ENCODE measurements around the gene NIPSNAP2. TPM values are rescaled to one million over a fixed set of nuclear protein-coding genes. Genes with fewer than 3 reads are reported as not detected.

NIPSNAP2 gene
- total and polyA plus RNA-seq, 10 of the 15 experiments (the other 5 are each of a cell fraction or from before 2014, with no cell fraction given) = 24.7 to 88.5 (median 49.9) TPM

DNA sequence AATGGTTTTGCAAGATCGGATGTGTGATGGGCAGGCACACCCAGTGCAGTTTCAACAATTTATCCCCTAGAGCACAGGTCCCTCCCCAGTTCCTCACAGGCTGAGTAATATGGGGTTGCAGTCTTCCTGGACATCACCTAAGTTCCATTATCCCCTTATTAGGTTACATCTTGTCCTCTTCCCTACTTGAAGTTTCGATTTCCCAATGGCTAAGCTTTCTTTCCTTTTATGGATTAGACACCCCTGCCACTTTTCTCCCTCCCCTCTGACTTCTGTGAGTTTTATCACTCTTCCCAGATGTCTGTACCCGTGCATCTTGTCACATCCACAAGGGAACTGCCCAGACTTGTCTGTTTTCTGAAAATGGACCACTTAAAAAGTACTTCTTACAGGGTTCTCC is 2.4 kb upstream of the NIPSNAP2 start:
- H4K20me1 ChIP-seq (ENCODE audit: control insufficient read depth, insufficient read depth) = no peaks in the 10 kb centered on the region
- ChIA-PET CTCF (interaction anchor here (0.6 to 1.2 kb wide), 2 partner anchors 68 to 112 kb away, joined by 3 to 4 read pairs; no protein-coding TSS in a partner anchor), RAD21 (ENCODE audit: unreplicated experiment) (no interaction called here), POLR2A (no interaction called here), SMC1A (ENCODE audit: uncharacterized antibody, unreplicated experiment) (no interaction called here)
- TF ChIP-seq RCOR1 (conservative IDR thresholded peaks at IDR 0.05; ENCODE audit: low read depth, low read length) (no peak), TCF3 (IDR thresholded peaks at IDR 0.05; ENCODE audit: borderline replicate concordance, insufficient read depth, low read depth, low read length) (no peak), HDGF (IDR thresholded peaks at IDR 0.05) (no peak), CHD2 (IDR thresholded peaks at IDR 0.05; ENCODE audit: borderline replicate concordance, low read depth, low read length) (no peak), CREB1 (IDR thresholded peaks at IDR 0.05; ENCODE audit: low read depth) (no peak), JUND (IDR thresholded peaks at IDR 0.05; ENCODE audit: low read depth, low read length) (no peak), MTA3 (IDR thresholded peaks at IDR 0.05; ENCODE audit: borderline replicate concordance, low read length) (no peak), POLR2AphosphoS5 (IDR thresholded peaks at IDR 0.05; ENCODE audit: low read length) (no peak), NR2F1 (conservative IDR thresholded peaks at IDR 0.05) (no peak), SUPT20H (IDR thresholded peaks at IDR 0.05; ENCODE audit: borderline replicate concordance, control insufficient read depth, low read depth, low read length) (no peak), NFYA (IDR thresholded peaks at IDR 0.05; ENCODE audit: borderline replicate concordance, low read depth, low read length) (no peak), RUNX3 (IDR thresholded peaks at IDR 0.05; ENCODE audit: low read length) (no peak), CBX5 (IDR thresholded peaks at IDR 0.05; ENCODE audit: low read depth) (no peak), HDAC2 (IDR thresholded peaks at IDR 0.05) (no peak)
- ATAC-seq (no peak), FAIRE-seq (no peak), DNase-seq (ENCODE audit: low read depth, low spot score) (no peak)
- in situ Hi-C loops (cut with MboI) = no loop called here
- 67% methylated on average over 3 of the region's 3 CpGs for WGBS (ENCODE audit: insufficient coverage, insufficient replicate concordance, low lambda C conversion rate, missing lambda C conversion rate)
- H2AFZ ChIP-seq (ENCODE audit: control insufficient read depth, low read depth, low read length) = no peak overlapping the region
- no peaks in the 10 kb centered on the region for H3K9me3 ChIP-seq (replicated peaks; ENCODE audit: control insufficient read depth, insufficient read depth, low read length)
- H3K9ac ChIP-seq (ENCODE audit: control insufficient read depth, insufficient read depth, low read length) = no peak overlapping the region
- no peak overlapping the region for H3K4me2 ChIP-seq (ENCODE audit: control insufficient read depth, insufficient read depth)
- no peaks in the 10 kb centered on the region for H3K36me3 ChIP-seq (ENCODE audit: control insufficient read depth in 2 of 2, insufficient read depth in 2 of 2, low read length in 1 of 2)
- BruUV-seq (replicated peaks) = no TSS peak
- peaks cover 12% of the 10 kb centered on the region for H3K79me2 ChIP-seq (ENCODE audit: control insufficient read depth, insufficient read depth, low read length)
- H3K27ac ChIP-seq (ENCODE audit: control insufficient read depth, insufficient read depth) = no peak overlapping the region
- peaks cover 6% of the 10 kb centered on the region for H3K4me1 ChIP-seq (ENCODE audit: control insufficient read depth, insufficient read depth, low read length)
- H3K4me3 ChIP-seq = no peak overlapping the region
- intact Hi-C loops (cut with micrococcal nuclease; ENCODE audit: unreplicated experiment) = loop anchor here (10.0 kb wide), 2 partner anchors 207 to 657 kb away; no protein-coding TSS in a partner anchor
- H3K27me3 ChIP-seq (replicated peaks in 1 of 2; ENCODE audit: control insufficient read depth in 2 of 2, insufficient read depth in 2 of 2, low read length in 1 of 2) = no peaks in the 10 kb centered on the region
